Embryonic facial prominence (tissue), 1 donor: ENCODE measurements around the gene CHCHD6.

Experiments used
- DNase-seq: peaks from one replicate; pipeline ENCODE4 v3.0.0-alpha.2; 2016; ENCODE audit errors: extremely low spot score

Gene CHCHD6, protein sequence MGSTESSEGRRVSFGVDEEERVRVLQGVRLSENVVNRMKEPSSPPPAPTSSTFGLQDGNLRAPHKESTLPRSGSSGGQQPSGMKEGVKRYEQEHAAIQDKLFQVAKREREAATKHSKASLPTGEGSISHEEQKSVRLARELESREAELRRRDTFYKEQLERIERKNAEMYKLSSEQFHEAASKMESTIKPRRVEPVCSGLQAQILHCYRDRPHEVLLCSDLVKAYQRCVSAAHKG

DNA sequence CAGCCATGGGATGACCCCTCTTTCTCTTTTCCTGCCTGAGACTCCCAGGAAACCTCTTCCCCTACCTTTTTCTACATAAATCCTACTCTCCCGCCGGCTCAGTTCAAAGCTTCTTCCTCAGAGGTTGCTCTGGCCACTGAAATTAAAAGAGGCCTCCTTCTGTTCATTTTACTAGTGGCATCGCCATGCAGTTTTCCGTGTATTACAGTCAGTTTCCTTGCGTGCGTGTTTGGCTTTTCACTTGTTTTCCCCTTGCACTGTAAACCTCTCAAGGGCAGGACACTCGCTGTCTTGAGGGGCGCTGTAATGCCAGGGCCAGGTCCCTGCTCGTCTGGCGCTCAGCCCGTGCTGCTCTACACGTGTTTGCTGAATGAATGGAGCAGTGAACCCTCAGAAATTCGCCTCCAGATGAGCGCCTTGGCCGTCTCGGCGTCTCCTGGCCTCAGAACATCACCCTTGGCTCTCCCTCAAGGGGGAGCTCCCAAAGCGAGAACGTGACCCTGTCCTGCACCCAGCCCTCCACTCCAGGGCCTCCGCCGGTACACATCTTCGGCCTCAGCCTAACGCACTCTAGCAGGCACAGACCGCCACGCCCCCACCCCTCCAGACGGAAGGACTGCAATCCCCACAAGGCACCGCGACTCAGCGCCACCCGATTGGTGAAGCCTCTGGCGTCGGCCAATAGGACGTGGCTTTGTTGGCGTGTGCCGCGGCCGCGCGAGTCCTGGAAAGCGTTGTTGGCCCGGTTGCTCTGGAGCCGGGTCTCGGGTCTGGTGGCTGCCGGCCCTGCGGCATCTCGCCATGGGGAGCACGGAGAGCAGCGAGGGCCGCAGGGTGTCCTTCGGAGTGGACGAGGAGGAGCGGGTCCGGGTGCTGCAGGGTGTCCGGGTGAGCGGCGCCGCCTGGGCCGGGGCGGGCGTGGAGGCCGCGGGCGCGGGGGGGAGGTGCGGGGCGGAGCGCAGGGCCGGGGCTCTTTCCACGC is at the start of gene CHCHD6:
Gene CHCHD6, plus strand, starts transcription at position 729 of the 982 bp plus-strand sequence. Its CDS starts 73 bp downstream, at position 802.
- DNase-seq: peak; percentile 81

DNA sequence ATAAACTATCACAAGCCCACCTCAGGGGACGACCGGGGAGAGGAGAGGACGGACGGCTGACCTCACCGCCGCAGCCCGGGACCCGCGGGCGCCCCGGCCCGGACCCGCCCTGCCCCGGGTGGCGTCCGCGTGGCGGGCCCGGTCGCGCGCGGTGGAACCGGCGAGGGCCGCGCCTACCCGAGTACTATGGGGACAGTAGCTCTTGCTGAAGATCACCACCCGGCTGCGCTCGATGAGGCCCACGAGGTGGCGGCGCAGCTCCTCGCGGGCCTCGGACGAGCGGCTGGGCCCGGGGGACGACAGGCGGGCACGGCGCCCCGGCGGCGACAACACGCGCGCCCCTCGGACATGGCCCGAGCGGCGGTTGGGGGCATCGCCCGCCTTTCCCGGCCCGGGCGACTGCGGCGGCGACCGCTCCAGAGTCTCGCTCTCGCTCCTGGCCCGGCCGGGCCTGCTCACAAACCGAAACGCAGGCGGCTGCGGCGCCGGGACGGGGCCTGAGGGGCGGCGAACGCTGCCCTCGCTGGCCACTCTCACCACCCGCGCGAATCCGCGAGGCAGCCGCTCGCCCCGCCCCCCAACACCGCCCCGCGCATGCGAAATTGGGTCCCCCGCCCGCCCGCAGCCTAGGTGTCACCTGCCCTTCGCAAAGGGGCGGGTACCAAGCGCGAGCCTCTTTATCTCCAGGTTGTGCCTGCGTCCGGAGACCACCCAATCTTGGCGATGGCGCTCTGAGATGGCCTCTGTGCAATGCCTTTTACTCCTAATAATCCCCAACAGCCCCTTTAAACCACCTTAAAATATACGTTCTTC is 49.3 kb upstream of the CHCHD6 start, which contains the start of gene TXNRD3:
Gene TXNRD3, minus strand, starts transcription at position 554 of the 813 bp plus-strand sequence.
- DNase-seq: no peak

DNA sequence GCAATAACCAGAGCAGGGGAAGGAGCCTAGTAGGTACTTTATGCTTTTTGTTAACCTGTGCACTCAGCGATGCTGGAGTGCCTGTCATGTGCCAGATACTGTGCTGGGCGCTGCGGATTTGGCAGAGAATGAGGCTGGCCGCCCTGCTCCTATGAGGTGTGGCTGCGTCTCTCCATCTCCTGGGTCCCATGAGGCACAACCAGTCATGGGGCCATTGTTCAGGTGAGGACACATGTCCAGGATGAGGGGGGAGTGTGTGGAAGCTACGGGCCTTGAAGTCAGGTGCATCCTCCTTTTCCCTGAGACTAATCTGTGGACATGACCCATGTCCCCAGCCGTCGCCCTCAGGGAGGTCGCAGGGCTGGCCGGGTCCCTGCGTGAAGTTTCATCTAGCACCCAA is 48.2 kb upstream of the CHCHD6 start:
- DNase-seq: no peak

DNA sequence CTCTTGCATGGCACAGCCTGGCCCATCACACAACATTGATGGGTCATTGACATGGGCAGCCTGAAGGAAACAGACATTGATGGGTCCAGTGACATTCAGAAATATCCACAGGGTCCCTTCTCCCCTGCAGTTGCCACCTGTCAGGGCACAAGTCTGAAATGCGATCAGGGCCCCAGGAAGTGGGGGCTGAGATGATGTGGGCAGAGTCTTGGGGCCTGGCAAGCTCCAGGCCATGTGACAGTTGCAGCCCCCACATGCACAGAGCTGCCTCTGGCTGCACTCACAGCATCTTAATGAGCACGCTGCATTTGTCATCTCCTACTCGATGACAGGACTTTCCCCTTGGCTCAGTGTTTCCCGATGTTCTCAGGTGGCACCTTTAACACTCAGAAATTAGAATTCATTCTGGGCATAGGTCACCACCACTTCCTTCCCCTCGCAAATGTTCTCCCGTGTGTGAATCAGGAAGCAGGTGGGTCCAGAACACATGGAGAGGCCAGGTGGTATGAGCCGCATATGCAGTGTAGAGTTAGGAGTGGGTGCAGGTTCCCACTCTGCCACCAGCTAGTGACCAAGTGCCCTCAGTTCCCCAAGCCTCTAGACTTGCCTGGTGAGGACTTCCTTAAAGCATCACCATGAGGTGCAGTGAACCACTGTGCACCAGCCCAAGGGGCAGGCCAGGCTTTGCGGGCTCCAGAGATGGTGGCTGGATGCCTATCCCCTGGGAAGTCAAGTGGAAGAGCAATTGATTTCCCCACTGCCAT is 47.5 kb upstream of the CHCHD6 start:
- DNase-seq: no peak

DNA sequence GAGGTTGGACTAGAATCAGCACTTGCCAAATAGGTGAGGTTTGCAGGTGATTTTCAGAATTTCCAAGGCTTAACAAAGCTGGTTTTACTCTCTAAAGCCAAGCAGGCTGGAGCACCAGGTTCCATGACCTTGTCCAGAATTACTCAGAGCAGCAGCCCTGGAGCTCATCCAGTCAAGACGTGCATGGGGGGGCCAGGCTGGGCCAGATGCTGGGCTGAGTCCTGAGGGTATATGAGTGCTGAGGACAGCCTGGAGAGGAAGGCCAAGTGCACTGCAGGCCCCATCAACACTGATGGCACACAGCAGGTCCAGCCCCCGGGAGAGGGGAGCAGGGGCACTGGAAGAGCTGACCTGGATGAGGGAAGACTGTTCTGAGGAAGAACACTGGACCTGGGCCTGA is 46.1 kb upstream of the CHCHD6 start:
- no peak for DNase-seq

DNA sequence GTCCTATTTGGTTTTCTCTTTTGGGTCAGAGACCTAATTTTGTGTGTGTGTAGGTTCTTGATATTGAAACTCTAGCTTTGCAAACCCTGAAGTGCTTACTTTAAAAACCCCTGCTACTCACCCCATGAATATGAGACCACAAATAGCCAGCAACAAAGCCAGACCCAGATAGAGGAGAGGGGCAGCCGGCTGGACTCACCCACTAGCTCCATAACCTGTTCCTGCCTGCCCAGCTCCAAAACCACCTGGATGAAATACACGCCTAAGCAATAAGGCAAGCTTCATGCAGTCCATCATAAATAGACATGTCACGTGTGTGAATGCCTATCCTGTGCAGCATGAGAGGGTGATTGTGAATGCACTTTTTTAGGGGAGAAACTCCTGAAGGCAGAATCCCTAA is 45.5 kb upstream of the CHCHD6 start:
- DNase-seq: no peak

DNA sequence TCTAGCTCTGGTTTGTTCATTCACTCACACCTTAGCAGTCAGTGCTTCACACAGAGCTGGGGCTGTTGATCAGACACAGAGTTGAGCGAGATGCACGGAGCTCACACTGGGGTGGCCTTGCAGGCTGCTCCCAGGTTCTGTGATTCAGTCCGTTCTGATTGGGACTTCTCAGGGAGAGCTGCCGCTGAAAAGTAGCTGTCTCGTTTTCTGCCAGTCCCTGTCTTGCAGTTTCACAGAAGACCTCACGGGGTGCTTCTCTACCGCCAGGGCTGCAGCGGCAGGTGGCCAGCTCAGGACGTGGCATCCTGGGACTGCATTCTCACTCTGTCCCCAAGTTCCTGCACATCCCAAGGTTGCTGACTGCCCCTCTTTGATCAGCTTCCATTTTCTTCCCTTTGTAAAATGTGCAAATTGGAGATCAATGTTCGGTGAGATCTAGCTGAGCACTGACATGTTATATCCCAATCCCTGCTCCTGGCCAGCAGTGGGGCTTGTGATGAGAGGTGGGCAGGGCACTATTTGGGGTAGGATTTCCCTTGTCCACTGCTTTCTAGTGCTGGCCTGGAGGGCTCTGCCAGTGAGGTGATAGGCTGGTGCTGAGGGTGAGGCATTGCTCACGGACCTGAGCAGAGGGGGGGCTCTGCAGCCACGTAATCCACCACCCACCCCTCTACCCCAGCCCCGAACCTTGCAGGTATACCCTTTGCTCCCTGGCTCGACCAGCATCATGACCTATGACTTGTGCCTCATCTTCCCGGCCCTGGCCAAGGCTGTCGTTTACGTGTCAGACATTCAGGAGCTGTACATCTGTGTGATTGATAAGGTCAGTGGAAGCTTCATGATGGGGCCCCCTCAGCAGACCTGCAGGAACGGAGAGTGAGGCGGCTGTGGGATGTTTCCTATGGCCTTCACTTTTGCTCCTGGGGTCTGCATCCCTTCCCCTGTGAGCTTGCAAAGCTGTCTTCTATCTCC is 43.8 kb upstream of the CHCHD6 start:
- no peak for DNase-seq

DNA sequence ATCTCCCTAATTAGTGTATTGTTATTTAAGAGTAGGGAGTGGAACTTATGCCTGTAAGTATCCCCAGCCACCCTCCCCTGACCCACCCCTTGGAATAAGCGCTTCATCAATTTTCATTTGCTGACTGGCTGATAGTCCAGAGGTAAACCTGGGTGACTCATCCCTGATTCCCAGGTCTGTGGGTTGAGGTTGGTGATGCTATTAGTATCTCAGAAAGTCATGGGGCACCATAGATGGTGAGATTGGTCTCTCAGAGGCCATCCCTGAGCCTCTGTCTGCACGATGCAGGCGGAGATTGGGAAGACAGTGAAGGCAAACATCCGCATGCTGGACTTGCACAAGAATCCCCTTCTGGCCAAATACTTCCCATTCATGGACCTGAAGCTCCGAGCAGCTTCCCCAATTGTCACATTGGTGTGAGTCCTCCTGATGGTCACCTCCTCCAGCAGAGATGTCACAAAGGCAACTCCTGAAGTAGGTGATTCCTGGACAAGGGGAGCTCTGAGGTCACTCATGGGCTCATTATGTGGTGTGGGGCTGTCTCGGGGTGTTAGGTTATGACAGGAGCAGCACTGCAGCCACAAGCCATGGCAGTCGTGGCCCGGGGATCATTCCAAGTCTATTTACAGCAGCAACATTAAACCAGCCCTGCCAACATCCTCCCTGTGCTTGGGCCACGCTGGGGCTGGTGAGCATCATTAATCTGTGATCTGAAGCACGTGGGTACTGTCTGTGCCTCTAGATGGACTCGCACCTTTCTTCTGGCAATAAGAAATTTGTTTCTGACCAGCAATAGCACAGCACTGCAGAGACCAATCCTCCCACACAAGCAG is 42.3 kb upstream of the CHCHD6 start:
- no peak for DNase-seq

DNA sequence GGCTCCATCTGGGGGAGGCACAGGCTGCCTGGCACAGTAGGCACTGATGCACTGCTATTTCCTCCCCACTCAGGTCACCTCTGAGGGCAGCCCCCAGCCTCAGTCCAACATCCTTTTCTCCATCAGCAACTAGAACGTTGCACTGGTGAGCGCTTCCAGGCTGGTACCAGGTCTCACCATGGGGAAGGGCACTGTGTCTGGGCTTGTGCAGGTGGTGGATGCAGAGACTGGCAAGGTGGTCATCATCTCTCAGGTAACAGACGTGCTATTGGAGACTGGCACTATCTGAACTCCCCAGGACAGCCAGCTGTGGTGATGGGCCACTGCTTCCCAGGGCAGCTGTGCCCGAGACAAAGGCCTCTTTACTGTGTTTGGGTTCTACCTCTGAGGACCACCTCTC is 40.8 kb upstream of the CHCHD6 start:
- no peak for DNase-seq

DNA sequence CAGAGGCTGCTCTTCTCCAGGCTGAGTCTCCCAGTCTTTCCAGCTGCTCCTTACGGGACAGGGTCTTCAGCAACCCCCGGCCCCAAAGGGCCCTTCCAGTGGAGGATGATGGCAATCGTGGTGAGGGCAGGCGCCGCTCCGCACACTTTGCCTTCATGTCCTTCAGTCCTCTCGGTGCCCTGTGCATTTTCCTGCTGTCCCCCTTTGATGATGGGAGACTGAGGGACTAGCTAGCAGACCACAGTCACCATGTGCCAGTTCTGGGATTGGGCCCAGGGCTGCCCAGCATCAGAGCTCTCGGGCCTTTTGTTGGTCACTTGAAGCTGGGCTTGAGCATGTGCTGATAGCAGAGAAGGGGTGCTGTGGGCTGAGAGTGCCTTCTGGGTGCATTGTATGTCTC is 40.3 kb upstream of the CHCHD6 start:
- DNase-seq: no peak

DNA sequence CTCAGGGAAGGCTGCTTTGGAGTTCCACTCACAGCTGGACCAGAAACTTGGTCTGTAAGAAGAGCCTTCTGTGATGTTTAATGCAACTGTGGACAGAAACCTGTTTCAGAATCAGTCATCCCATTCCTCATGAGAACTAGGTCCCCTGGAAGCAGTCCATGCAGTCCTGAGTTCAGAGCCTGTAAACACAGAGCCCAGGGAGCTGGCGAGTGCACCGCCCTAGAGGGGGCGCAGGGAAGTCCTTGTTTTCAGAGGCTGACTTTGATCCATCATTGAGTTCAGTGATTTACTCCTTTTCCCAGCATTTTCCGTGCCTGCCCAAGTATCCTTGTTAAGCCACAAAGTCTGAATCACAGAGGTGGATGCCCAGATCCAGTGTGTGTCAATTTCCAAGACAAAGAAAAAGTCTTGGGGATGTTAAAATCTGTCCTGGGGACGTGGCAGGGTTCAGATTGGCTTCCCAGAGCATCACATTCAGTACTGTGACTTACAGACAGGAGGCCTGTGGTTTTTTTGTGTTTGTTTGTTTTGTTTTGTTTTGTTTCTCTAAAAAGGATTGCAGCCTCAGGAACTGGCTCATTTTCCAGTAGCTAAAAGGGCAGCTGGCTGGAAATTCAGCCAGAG is 39.3 kb upstream of the CHCHD6 start:
- DNase-seq: no peak

DNA sequence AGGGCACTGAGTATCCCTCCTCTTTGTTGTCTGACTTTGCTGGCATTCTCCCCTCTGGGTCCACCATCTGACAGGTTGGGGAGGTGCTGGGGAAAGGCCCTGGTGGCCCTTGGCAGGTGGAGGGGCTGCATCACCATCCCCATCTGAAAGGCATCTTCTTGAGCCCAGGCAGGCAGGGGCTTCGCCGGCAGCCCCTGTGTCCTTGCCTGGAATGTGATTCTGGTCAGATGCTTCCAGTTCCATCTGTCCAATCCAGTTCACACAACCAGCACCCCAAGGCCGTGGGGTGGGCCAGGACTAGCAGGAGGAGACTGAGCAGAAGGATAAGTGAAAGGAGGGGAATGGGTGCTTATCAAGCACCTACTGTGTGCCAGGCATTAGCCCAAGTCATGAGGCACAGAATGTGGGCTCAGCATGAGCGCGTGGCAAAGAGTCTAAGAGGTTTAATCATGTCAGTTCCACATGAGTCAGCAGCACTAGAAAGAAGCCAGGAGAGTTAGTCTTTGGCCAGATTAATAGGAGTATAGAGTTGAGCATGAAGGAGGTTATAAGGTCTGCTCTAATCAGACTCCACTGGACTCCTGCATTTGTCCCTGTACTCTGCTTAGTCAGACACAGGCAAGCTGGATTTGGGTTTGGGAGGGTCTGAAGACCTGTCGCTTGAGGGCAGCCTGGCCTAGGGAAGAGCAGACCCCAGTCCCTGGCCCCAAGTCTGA is 38.7 kb upstream of the CHCHD6 start:
- no peak for DNase-seq

DNA sequence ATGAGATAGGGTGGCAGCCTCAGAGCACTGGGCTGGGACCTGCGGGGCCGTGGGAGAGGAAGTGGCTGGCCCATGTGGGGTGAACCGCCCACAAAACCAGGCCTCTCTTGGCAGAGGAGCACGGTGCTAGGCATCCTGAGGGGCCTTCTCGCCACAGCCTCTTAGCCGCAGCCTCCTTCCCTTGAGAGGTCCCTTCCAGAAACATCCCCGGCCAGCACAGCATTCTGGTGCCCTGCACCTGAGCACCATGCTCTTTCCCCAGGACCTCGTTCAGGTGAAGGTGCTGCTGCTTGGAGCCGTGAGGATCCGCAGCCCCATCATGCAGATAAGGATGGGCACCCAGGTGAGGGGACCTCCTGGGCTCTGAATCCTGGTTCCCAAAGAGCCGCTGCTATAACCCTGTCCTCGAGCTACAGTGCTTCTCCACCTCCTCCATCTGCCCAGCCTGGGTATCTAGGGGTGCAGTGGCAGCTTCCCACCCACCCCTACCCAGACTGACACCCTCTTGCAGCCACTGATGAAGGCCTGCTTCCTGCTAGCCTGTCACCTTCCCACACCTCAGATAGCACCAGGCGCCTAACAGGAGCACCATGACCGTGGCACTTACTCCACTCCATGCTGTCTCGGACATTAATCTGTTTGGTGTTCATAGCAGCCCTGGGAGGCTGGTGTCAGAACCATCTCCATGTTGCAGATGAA is 37.9 kb upstream of the CHCHD6 start:
- no peak for DNase-seq

DNA sequence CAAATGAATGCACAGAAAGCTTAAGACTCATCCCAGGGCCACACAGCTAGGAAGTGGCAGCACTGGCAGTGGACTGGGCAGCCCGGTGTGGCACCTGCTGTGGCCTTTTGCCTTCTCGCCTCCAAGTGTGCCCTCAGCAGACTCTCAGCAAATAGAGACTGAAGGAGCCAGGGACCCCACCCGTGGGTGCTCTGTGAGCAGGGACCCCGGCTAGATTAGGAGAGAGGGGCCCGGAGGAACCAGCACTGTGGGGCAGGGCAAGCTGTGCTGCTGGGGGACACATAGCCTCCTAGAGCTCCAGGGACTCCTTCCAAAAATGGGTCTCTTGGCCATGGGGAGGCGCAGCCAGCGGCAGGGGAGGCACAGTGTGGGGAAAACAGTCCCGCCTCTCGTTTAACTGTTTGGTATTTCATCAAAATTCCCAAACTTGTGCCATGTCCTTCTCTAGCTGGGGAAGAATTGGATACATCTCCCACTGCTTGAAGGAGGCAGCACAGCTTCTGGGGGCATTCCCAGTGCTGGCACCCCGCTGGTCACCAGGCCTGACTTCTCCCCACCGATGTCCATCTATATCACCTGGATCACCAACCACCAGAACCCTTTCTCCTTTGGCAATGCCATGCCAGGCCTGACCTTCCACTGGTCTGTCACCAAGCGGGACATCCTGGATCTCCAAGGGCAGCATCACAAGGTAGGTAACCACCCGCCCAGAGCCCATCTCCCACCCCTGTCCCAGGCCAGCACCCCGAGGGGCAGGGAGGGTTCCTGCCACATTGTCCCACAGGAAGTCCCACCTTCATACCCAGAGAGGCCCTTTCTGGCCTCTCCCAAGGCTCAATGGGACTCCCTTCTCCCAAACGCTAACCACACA is 37.1 kb upstream of the CHCHD6 start:
- no peak for DNase-seq

DNA sequence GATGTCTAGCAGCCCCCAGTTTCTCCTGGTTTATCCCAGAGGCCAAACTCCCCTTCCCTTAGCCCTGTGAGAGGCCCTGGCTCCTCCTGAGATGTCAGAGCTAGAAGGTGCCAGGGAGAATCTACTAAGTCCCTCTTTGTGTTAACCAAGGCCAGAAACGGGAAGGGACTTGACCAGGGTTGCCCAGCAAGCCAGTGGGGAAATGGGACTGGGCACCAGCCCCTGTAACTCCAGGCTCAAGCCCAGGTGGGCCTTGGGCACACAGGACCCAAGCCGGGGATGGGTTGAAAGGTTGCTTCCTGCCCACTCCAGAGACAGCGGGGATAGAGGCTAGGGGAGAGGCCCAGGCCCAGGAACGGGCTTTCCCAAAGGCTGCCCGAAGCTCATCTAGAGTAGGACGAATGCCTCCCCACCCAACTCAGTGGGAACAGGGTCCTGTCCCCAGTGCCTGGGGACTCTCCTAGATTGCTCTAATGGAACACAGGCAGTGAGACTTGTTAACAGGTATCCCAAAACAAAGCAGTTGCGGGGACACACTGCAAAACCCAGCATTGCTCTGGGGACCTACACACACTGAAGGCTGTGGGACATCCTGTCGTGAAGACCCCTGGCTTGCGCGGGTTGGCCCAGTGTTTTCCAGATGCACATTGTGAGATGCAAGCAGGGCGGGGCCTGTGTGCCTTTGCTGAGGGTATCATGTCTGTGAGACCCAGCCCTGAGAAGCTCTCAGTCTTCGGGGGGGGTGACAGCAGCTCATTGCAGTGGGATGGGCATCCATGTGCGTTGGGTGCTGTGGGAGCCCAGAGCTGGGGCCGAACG is 36.2 kb upstream of the CHCHD6 start:
- DNase-seq: no peak
